H1 (cell line): ENCODE results near the gene FXYD5. TPM values are rescaled to one million over a fixed set of nuclear protein-coding genes. Genes with fewer than 3 reads are reported as not detected.

Experiments used
- BACH1 ChIP-seq: IDR thresholded peaks from 2 replicates; pipeline ENCODE4 v1.6.1; 2012; ENCODE audit warnings: low read length, improper control_type of control experiment
- BCL11A ChIP-seq, 2 experiments: IDR thresholded peaks; one replicate each; pipeline ENCODE4 v1.6.1; 2011; ENCODE audit warnings: low read depth in 2 of 2, low read length in 2 of 2, mild to moderate bottlenecking in 2 of 2
- RBBP5 ChIP-seq: IDR thresholded peaks from 2 replicates; pipeline ENCODE4 v1.7.1; 2012; ENCODE audit warnings: low read depth, mild to moderate bottlenecking, inconsistent platforms, low read length, moderate library complexity, borderline replicate concordance
- RFX5 ChIP-seq: IDR thresholded peaks from 2 replicates; pipeline ENCODE4 v1.6.1; 2011; ENCODE audit warnings: low read depth, low read length, improper control_type of control experiment, borderline replicate concordance
- SP1 ChIP-seq: IDR thresholded peaks from 2 replicates; pipeline ENCODE4 v1.6.1; 2011; ENCODE audit warnings: low read depth, low read length
- TAF1 ChIP-seq: IDR thresholded peaks from 2 replicates; pipeline ENCODE4 v1.6.1; 2011; ENCODE audit warnings: mild to moderate bottlenecking, low read depth, low read length
- polyA plus RNA-seq, 7 experiments: library from polyadenylated mRNA; depleted of rRNA in 3 of 7; stranded (reverse) in 5 of 7; unstranded in 2 of 7; fragments of >200 nt in 5 of 7; fragments of 200-250 nt in 2 of 7; gene quantifications; 1 replicate in 5 of 7; 2 replicates in 1 of 7; 4 replicates in 1 of 7; pipeline versions ENCODE4 v1.2.1 to v1.2.3, GENCODE V29; 2011 to 2013; ENCODE audit warnings: missing spikeins in 2 of 7, mixed read lengths in 2 of 7
- total RNA-seq: library from RNA; stranded (reverse); fragmentation: NEBNext Ultra II Directional; extraction: Animal tissue kit (Norgen Biotek cat#: 25700); gene quantifications from 2 replicates; pipeline ENCODE4 v1.2.1, GENCODE V29; 2021
- TF ChIP-seq, protein P1 (sequence below): IDR thresholded peaks from 2 replicates; pipeline ENCODE4 v1.6.1; 2012; ENCODE audit warnings: low read length, inconsistent platforms

The FXYD5 gene
- total and polyA plus RNA-seq, 2 of the 8 experiments (the other 6 are each of a cell fraction or from before 2014, with no cell fraction given) = 99.0 to 191 TPM

DNA sequence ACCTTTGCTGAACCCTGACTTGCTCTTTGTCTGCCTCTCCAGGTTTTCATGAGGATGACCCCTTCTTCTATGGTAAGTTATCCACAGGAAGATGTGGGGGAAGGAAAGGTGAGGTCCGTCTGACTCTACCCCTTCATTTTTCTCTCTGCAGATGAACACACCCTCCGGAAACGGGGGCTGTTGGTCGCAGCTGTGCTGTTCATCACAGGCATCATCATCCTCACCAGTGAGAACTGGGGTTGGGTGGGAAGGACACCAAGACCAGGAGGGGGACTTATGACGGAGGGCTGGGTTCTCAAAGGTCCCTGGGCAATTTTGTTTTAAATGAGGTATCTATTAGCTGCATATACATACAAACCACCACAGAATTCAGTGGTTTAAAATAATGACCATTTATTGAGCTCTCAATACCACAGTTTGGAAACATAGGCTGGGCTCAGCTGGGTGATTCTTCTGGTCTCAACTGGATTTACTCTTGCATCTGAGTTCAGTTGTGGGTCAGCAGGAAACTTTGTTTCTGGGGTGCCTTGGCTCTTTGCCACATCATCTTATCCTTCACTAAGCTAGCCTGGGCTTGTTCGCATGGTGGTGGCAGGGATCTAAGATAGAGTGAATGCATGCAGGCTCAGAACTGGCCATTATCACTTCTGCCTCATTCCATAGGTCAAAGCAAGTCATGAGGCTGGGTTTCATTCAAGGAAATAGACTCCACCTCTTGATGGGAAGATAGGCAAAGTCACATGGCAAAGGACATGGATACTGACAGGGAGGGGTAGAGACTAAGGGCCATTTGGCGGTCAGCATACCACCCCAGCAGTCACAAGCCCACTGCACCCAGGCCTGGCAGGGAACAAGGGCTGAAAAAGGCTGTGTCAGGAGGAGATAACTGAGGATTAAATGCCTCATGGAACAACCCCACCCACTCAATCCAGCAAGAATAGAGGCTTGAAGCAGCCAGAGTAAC, 11.8 kb downstream of the FXYD5 start (continued):
- no peak for TF ChIP-seq BCL11A (IDR thresholded peaks at IDR 0.05; ENCODE audit: low read depth in 2 of 2, low read length in 2 of 2)
- TF ChIP-seq, protein P1, sequence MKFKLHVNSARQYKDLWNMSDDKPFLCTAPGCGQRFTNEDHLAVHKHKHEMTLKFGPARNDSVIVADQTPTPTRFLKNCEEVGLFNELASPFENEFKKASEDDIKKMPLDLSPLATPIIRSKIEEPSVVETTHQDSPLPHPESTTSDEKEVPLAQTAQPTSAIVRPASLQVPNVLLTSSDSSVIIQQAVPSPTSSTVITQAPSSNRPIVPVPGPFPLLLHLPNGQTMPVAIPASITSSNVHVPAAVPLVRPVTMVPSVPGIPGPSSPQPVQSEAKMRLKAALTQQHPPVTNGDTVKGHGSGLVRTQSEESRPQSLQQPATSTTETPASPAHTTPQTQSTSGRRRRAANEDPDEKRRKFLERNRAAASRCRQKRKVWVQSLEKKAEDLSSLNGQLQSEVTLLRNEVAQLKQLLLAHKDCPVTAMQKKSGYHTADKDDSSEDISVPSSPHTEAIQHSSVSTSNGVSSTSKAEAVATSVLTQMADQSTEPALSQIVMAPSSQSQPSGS = no peak
- no peak for TF ChIP-seq RBBP5
- no peak for TF ChIP-seq BACH1
- no peak for TF ChIP-seq RFX5
- TF ChIP-seq TAF1 = no peak
- TF ChIP-seq SP1 = no peak
